GM21786 (cell line): Measurements from ENCODE around the gene MON1A.
"Not testable (repeated sequence)": the region's sequence is repeated elsewhere in the genome, so short reads cannot be mapped to it uniquely, and the experiment has no call there.

Source experiments
- ATAC-seq: cut with Tn5 transposase; IDR thresholded peaks from one replicate; pipeline ENCODE4 v1.9.1; 2021; ENCODE audit not compliant: unreplicated experiment

MON1A gene

GRCh38 chr3:49924683-49925082 is 4.9 kb downstream of the MON1A start:
- no peak for ATAC-seq

- not testable (repeated sequence) for ATAC-seq
Measured at GRCh38 chr3:49917806-49918590, 11.6 kb downstream of the MON1A start.

GRCh38 chr3:49916686-49917085 is 12.9 kb downstream of the MON1A start:
- ATAC-seq = no peak

- no peak for ATAC-seq
Measured at GRCh38 chr3:49914906-49915305, 14.7 kb downstream of the MON1A start.

- no peak for ATAC-seq
Measured at GRCh38 chr3:49912881-49913281, 16.7 kb downstream of the MON1A start.

- ATAC-seq = no peak
Measured at GRCh38 chr3:49911611-49912010, 18.0 kb downstream of the MON1A start.

GRCh38 chr3:49911124-49911420 is 18.5 kb downstream of the MON1A start:
- ATAC-seq = no peak

GRCh38 chr3:49910409-49911123 is 19.0 kb downstream of the MON1A start:
- no peak for ATAC-seq

GRCh38 chr3:49908373-49909199 is 21.0 kb downstream of the MON1A start:
- no peak for ATAC-seq

GRCh38 chr3:49906073-49906743 is 23.4 kb downstream of the MON1A start:
- no peak for ATAC-seq

- not testable (repeated sequence) for ATAC-seq
Measured at GRCh38 chr3:49904448-49904847, 25.2 kb downstream of the MON1A start.

GRCh38 chr3:49903451-49904424 is 25.9 kb downstream of the MON1A start, which contains the start of gene MST1R:
TSS of gene MST1R (minus strand) at chr3:49903873. CDS start at chr3:49903609, 264 bp downstream.
- ATAC-seq = peak; percentile 64

GRCh38 chr3:49902511-49903345 is 26.9 kb downstream of the MON1A start:
- no peak for ATAC-seq

- no peak for ATAC-seq
Measured at GRCh38 chr3:49901366-49902339, 28.0 kb downstream of the MON1A start.

GRCh38 chr3:49900491-49901153 is 29.0 kb downstream of the MON1A start:
- no peak for ATAC-seq

- ATAC-seq = no peak
Measured at GRCh38 chr3:49899815-49900214, 29.8 kb downstream of the MON1A start.

- no peak for ATAC-seq
Measured at GRCh38 chr3:49898991-49899390, 30.6 kb downstream of the MON1A start.
